Thymus (tissue), 14 donors: ENCODE data around the gene ZIC1. TPM values are rescaled to one million over a fixed set of nuclear protein-coding genes. Genes with fewer than 3 reads are reported as not detected.

Source experiments
- DNase-seq, 9 donors: peaks; one replicate each; pipeline ENCODE4 v3.0.0-alpha.2; 2013; ENCODE audit warnings: low spot score in 9 of 9, low read depth in 6 of 9, missing footprints in 1 of 9
- H3K27ac ChIP-seq, 2 donors: one replicate each; pipeline ENCODE4 v1.5.1; 2013; ENCODE audit warnings: control low read depth in 1 of 2, low read depth in 1 of 2, low read length in 1 of 2, mild to moderate bottlenecking in 1 of 2, moderate library complexity in 1 of 2
- H3K27me3 ChIP-seq, 2 donors: one replicate each; pipeline ENCODE4 v1.5.1; 2013; ENCODE audit warnings: low read length in 1 of 2; ENCODE audit not compliant: control insufficient read depth in 2 of 2, insufficient read depth in 1 of 2
- H3K36me3 ChIP-seq, 2 donors: one replicate each; pipeline ENCODE4 v1.5.1; 2013; ENCODE audit warnings: low read length in 1 of 2, mild to moderate bottlenecking in 1 of 2, moderate library complexity in 1 of 2; ENCODE audit not compliant: control insufficient read depth in 2 of 2, insufficient read depth in 2 of 2
- H3K4me1 ChIP-seq, 2 donors: one replicate each; pipeline ENCODE4 v1.5.1; 2013; ENCODE audit warnings: low read length in 2 of 2; ENCODE audit not compliant: control insufficient read depth in 2 of 2, insufficient read depth in 2 of 2
- H3K4me3 ChIP-seq, 2 donors: one replicate each; pipeline ENCODE4 v1.5.1; 2013; ENCODE audit warnings: low read length in 2 of 2, control low read depth in 1 of 2, mild to moderate bottlenecking in 1 of 2
- H3K9me3 ChIP-seq, 2 donors: one replicate each; pipeline ENCODE4 v1.5.1; 2013; ENCODE audit warnings: low read length in 1 of 2, mild to moderate bottlenecking in 1 of 2; ENCODE audit not compliant: control insufficient read depth in 2 of 2, insufficient read depth in 1 of 2
- WGBS: extraction: QIAGEN DNeasy Blood & Tissue Kit; methylation state at CpG from one replicate; pipeline ENCODE4 v1.1.7; 2013; 5-methylcytosine and 5-hydroxymethylcytosine counted together
- long read RNA-seq, 10 donors: transcript quantifications; one replicate each; lab custom pipeline, GENCODE V29; 2026
- polyA plus RNA-seq: library from polyadenylated mRNA; stranded (reverse); fragments of 200-250 nt; gene quantifications from one replicate; pipeline ENCODE4 v1.2.3, GENCODE V29; 2013
- total RNA-seq: library from RNA; stranded (reverse); fragments of 120-200 nt; gene quantifications from one replicate; pipeline ENCODE4 v1.2.4, GENCODE V29; 2013
- donor health status: healthy.

ZIC1 gene
- total RNA-seq (not detected), polyA plus RNA-seq (0.02 TPM)
- long read RNA-seq, donor 1 = 0 reads
- long read RNA-seq, donor 2 = 0 reads
- long read RNA-seq, donor 3 = 0 reads
- long read RNA-seq, donor 4 = 0 reads
- long read RNA-seq, donor 5 = 0 reads
- long read RNA-seq, donor 6 = 0 reads
- long read RNA-seq, donor 7 = 0 reads
- long read RNA-seq, donor 8 = 0 reads
- long read RNA-seq, donor 9 = 0 reads
- long read RNA-seq, donor 10 = 0 reads

GRCh38 chr3:147409143-147410115, at the start of gene ZIC1:
Gene ZIC1 (plus strand): TSS chr3:147409365. CDS start chr3:147410113, 748 bp downstream.
- no peak for DNase-seq
- no peak within 1 kb of the TSS for H3K27ac ChIP-seq
- no peaks in the 10 kb centered on the region for H3K36me3 ChIP-seq
- H3K9me3 ChIP-seq = peaks cover 12 to 28% of the 10 kb centered on the region in 2 donors
- H3K4me1 ChIP-seq = peaks cover 4 to 17% of the 10 kb centered on the region in 2 donors
- H3K4me3 ChIP-seq = no peak within 1 kb of the TSS
- H3K27me3 ChIP-seq = peaks cover 94 to 99% of the 10 kb centered on the region in 2 donors
- WGBS = 10% methylated on average over 80 of the region's 80 CpGs

DNA sequence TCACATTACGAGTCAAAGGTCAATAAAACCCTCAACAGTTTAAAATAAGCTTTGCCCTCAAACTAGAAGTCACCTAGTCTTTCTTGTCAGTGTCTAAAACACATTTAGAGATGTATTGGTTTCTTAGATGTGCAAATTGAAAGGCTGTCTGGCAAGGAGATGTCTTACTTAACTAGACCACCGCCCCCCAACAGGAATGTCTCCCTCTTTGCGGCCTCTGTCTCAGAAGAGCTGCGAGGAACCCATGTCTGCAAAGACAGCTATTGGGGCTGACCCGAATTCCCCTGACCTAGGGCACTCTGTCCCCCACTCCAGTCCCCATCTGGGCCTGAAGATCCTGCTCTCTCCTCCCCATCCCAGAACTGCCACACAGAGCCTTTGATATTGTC, 49.1 kb upstream of the ZIC1 start:
- Histone ChIP-seq H3K27ac (no peak overlapping the region), H3K4me1 (no peaks in the 10 kb centered on the region), H3K9me3 (no peaks in the 10 kb centered on the region), H3K36me3 (no peaks in the 10 kb centered on the region), H3K4me3 (no peak overlapping the region), H3K27me3 (peaks cover 45 to 79% of the 10 kb centered on the region in 2 donors)
- 23% methylated on average over 5 of the region's 5 CpGs for WGBS
- no peak for DNase-seq

GRCh38 chr3:147360646-147361453, 48.3 kb upstream of the ZIC1 start:
- peak in 1 of 9 donors; percentile 13 for DNase-seq
- Histone ChIP-seq H3K4me3 (no peak overlapping the region), H3K36me3 (no peaks in the 10 kb centered on the region)

DNA sequence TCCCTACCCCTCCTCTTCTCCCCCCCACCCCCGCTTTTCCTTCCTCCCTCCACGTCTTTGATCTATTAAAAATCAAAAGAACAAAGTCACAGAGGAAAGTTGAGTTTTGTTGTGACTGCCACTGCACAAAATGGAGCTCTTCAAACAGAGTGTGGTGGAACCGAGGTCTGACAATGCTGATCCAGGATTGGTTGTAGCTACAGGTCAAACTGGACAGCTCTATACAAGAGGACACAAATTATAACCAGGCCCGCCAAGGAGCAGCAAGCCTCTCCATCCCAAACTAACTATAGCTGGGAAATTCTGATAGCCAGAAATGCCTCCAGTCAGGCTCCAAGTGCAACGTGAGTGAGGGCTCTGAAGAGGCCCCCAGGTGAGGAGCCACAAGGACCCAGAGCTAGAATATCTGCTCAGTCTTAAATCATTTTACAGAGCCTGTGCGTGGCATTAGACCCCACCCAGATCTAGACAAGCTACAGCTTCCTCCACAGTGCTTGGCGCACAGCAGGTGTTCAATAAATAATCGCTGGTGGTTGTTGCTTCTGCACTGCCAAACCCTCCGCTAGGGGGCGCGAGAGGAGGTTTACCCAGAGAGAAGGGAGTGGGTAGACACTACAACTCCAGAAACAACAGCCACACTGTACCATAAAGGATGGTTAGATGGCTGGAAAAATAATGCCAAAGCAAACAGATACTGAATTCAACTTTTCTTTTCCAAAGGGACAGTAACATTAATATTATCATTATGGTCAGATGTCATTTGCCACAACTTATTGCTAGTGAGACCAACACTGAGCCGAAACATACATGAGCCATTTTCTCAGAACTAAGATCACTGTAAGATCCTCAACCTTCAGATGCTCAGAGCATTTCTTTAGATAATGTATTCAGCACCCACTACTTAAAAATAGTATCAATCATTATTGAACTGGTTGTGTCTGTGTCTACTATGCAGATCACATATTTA, 47.4 kb upstream of the ZIC1 start:
- no peak overlapping the region for H3K4me3 ChIP-seq
- peak in 2 of 9 donors; percentile 23 to 26 for DNase-seq
- no peak overlapping the region for H3K27ac ChIP-seq
- H3K36me3 ChIP-seq = no peaks in the 10 kb centered on the region
- no peaks in the 10 kb centered on the region for H3K4me1 ChIP-seq
- no peaks in the 10 kb centered on the region for H3K9me3 ChIP-seq
- peaks cover 34 to 70% of the 10 kb centered on the region in 2 donors for H3K27me3 ChIP-seq
- 12% methylated on average over 12 of the region's 12 CpGs for WGBS

More at GRCh38 chr3:147360646-147361453, 48.3 kb upstream of the ZIC1 start:
- 10% methylated on average over 21 of the region's 21 CpGs for WGBS
- Histone ChIP-seq H3K9me3 (no peaks in the 10 kb centered on the region), H3K4me1 (no peaks in the 10 kb centered on the region), H3K27ac (no peak overlapping the region), H3K27me3 (peaks cover 41 to 78% of the 10 kb centered on the region in 2 donors)

- Histone ChIP-seq H3K4me3 (no peak overlapping the region), H3K27me3 (peaks cover 29 to 67% of the 10 kb centered on the region in 2 donors), H3K36me3 (no peaks in the 10 kb centered on the region), H3K4me1 (no peaks in the 10 kb centered on the region), H3K27ac (no peak overlapping the region), H3K9me3 (no peaks in the 10 kb centered on the region)
- DNase-seq = no peak
- WGBS = 71% methylated on average over 1 of the region's 1 CpG
These were observed 44.4 kb upstream of the ZIC1 start for GRCh38 chr3:147364771-147365170.

DNA sequence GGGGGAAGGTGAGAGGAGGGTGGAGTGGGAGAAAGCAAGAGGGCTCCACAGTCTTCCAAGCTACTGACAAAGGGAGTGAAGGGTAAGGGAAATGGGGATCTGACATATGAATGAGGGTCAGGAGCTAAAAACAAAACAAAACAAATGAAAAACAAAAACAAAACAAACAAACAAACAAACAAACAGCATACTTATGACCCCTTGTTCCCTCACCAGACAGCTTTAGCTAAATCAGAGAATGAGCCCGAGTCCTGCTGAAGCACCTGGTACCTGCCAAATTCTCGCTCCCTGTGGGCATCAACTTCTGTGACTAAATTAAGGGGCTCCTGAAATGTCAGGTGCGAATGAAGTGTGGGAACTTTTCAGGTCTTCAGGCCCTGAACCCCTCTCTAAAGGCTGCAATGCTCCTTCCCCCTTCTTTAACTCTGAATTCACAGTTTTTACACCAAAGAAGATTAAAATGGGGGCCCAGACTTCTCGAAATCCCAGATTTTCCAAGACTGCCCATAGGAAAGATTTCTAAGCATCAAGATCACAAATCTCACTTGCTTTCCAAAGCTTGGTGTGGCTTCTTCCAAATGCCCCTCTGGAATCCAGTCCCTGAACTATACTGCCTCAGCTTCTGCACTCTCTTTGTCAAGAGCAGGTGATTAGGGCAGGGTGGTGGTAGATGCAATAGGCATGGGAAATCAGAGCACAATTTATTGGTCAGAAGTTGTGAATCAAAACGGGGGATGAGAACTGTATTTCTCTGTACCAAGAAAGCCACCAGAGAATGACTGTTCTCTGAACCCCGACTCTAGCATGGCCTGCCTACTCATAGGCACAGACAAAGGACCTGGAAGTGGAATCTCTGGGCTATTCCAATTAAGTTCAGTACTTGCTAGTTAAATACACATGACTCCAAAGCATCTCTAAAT, 43.7 kb upstream of the ZIC1 start:
- H3K27ac ChIP-seq = no peak overlapping the region
- H3K27me3 ChIP-seq = peaks cover 30 to 67% of the 10 kb centered on the region in 2 donors
- H3K36me3 ChIP-seq = no peaks in the 10 kb centered on the region
- H3K4me3 ChIP-seq = no peak overlapping the region
- no peaks in the 10 kb centered on the region for H3K9me3 ChIP-seq
- no peak for DNase-seq
- no peaks in the 10 kb centered on the region for H3K4me1 ChIP-seq
- 62% methylated on average over 6 of the region's 6 CpGs for WGBS

- no peaks in the 10 kb centered on the region for H3K9me3 ChIP-seq
- H3K27me3 ChIP-seq = peaks cover 47 to 74% of the 10 kb centered on the region in 2 donors
- WGBS = 11% methylated on average over 1 of the region's 1 CpG
- no peak overlapping the region for H3K27ac ChIP-seq
- no peak overlapping the region for H3K4me3 ChIP-seq
- no peak for DNase-seq
- H3K36me3 ChIP-seq = no peaks in the 10 kb centered on the region
- no peaks in the 10 kb centered on the region for H3K4me1 ChIP-seq
These were observed 41.5 kb upstream of the ZIC1 start for GRCh38 chr3:147367676-147368075.
